Sigmoid colon (tissue), 7 donors: ENCODE measurements around the gene NUDT21. TPM values are rescaled to one million over a fixed set of nuclear protein-coding genes. Genes with fewer than 3 reads are reported as not detected.
"Not testable (repeated sequence)": the region's sequence is repeated elsewhere in the genome, so short reads cannot be mapped to it uniquely, and the experiment has no call there.

Experiments
- DNase-seq: peaks from one replicate; pipeline ENCODE4 v3.0.0-alpha.2; 2019
- H3K27ac ChIP-seq, 4 donors: fragments of 200-600 bp; sonication (generic); one replicate each; pipeline ENCODE4 v1.5.1; 2016 to 2019; ENCODE audit warnings: mild to moderate bottlenecking in 1 of 4
- H3K27me3 ChIP-seq, 3 donors: fragments of 200-600 bp; sonication (generic); one replicate each; pipeline ENCODE4 v1.5.1; 2019; ENCODE audit warnings: mild to moderate bottlenecking in 1 of 3
- H3K36me3 ChIP-seq, 4 donors: fragments of 200-600 bp; sonication (generic); one replicate each; pipeline ENCODE4 v1.5.1; 2016 to 2019
- H3K4me1 ChIP-seq, 4 donors: fragments of 200-600 bp; sonication (generic); one replicate each; pipeline ENCODE4 v1.5.1; 2017 to 2019
- H3K4me3 ChIP-seq, 4 donors: fragments of 200-600 bp; sonication (generic); one replicate each; pipeline ENCODE4 v1.5.1; 2017 to 2019; ENCODE audit warnings: mild to moderate bottlenecking in 2 of 4, moderate library complexity in 1 of 4
- H3K9me3 ChIP-seq, 4 donors: fragments of 200-600 bp in 3 of 4; sonication (generic) in 3 of 4; one replicate each; pipeline versions ENCODE4 v1.5.1 to v1.6.1; 2013 to 2019
- CTCF ChIP-seq, 4 experiments: fragments of 450-650 bp in 3 of 4; fragments of 200-600 bp in 1 of 4; IDR thresholded peaks; one replicate each; pipeline ENCODE4 v1.5.1; 2016 to 2019; ENCODE audit warnings: antibody characterized with exemption in 4 of 4, mild to moderate bottlenecking in 3 of 4, moderate library complexity in 2 of 4
- EP300 ChIP-seq, 4 donors: sonication (generic); formaldehyde crosslinking; IDR thresholded peaks; one replicate each; pipeline ENCODE4 v1.6.1; 2017; ENCODE audit warnings: antibody characterized with exemption in 4 of 4
- POLR2A ChIP-seq, 2 donors: fragments of 450-650 bp; IDR thresholded peaks; one replicate each; pipeline ENCODE4 v1.6.1; 2016; ENCODE audit warnings: antibody characterized with exemption in 2 of 2, mild to moderate bottlenecking in 2 of 2, moderate library complexity in 2 of 2
- POLR2AphosphoS5 ChIP-seq, 4 donors: sonication (generic); formaldehyde crosslinking; IDR thresholded peaks; one replicate each; pipeline ENCODE4 v1.6.1; 2017; ENCODE audit warnings: antibody characterized with exemption in 4 of 4
- WGBS, 2 donors: extraction: QIAGEN DNeasy Blood & Tissue Kit; methylation state at CpG; one replicate each; pipeline ENCODE4 v1.1.7; 2013; 5-methylcytosine and 5-hydroxymethylcytosine counted together
- intact Hi-C: fragments of 100-400 bp; cut with DNase I; formaldehyde crosslinking; loops from one replicate; pipeline ENCODE4 v1.15.1; 2023
- polyA plus RNA-seq, 3 donors: library from polyadenylated mRNA; stranded (reverse); fragments of 200-250 nt; gene quantifications; one replicate each; pipeline ENCODE4 v1.2.3, GENCODE V29; 2013
- total RNA-seq, 4 donors: library from RNA; depleted of rRNA; stranded (reverse); fragments of >200 nt; gene quantifications; one replicate each; pipeline ENCODE4 v1.1.0, GENCODE V29; 2016
- donor health status: healthy with polysubstance abuse.
- donor health status: Bipolar disorder and iron deficiency.
- donor health status: healthy.

NUDT21 gene
- total and polyA plus RNA-seq, 7 donors: 33.0 to 51.7 (median 44.1) TPM

- 95 to 98% methylated on average over 4 of the region's 4 CpGs for WGBS, 2 donors
- intact Hi-C loops: no loop called here
- DNase-seq: no peak
- H3K27ac ChIP-seq: no peak overlapping the region
- H3K27me3 ChIP-seq: no peaks in the 10 kb centered on the region
- no peak overlapping the region for H3K4me3 ChIP-seq
- peaks cover 0 to 3% (median 0%) of the 10 kb centered on the region in 4 donors for H3K4me1 ChIP-seq
- H3K9me3 ChIP-seq: peaks cover 0 to 9% (median 8%) of the 10 kb centered on the region in 4 donors
- H3K36me3 ChIP-seq: peaks cover 14 to 94% (median 60%) of the 10 kb centered on the region in 4 donors
- TF ChIP-seq POLR2A (IDR thresholded peaks at IDR 0.05) (no peak), POLR2AphosphoS5 (IDR thresholded peaks at IDR 0.05) (no peak), EP300 (IDR thresholded peaks at IDR 0.05) (no peak), CTCF (IDR thresholded peaks at IDR 0.05) (no peak)
These were observed 68.7 kb downstream of the NUDT21 start for GRCh38 chr16:56382459-56382858.

GRCh38 chr16:56380778-56381485 is 70.2 kb downstream of the NUDT21 start:
- H3K27me3 ChIP-seq, H3K4me1 ChIP-seq, DNase-seq, intact Hi-C loops, H3K27ac ChIP-seq, H3K4me3 ChIP-seq, H3K9me3 ChIP-seq: not testable (repeated sequence)
- H3K36me3 ChIP-seq: peaks cover 14 to 84% (median 59%) of the 10 kb centered on the region in 4 donors
- 90 to 91% methylated on average over 3 of the region's 3 CpGs for WGBS, 2 donors

Other genes with a start within 250 kb of the NUDT21 start
- 100 to 1,000 TPM; 111 to 201 (median 149) TPM for gene AMFR, start 25.8 kb downstream of the NUDT21 start, total RNA-seq
- 10 to 100 TPM; 22.4 to 60.0 (median 24.6) TPM for gene AMFR, start 25.8 kb downstream of the NUDT21 start, polyA plus RNA-seq
- 10 to 100 TPM; 13.6 to 34.1 (median 19.7) TPM for gene OGFOD1, start 222 bp upstream of the NUDT21 start, total RNA-seq
- 10 to 100 TPM in 1 of 3 donors, 1 to 10 TPM in 2; 6.6 to 15.8 (median 9.0) TPM for gene OGFOD1, start 222 bp upstream of the NUDT21 start, polyA plus RNA-seq
- 10 to 100 TPM; 40.8 to 74.2 (median 48.0) TPM for gene BBS2, start 68.7 kb upstream of the NUDT21 start, total RNA-seq
- gene BBS2, start 68.7 kb upstream of the NUDT21 start, polyA plus RNA-seq: 10 to 100 TPM; 13.2 to 33.6 (median 25.7) TPM
- not detected for gene MT4, start 113.7 kb upstream of the NUDT21 start, total RNA-seq
- gene MT4, start 113.7 kb upstream of the NUDT21 start, polyA plus RNA-seq: not detected
- gene MT3, start 138.2 kb upstream of the NUDT21 start, total RNA-seq: 1 to 10 TPM in 2 of 4 donors, not detected in 2; 4.3 to 9.6 TPM
- 1 to 10 TPM; 3.5 to 6.0 (median 4.0) TPM for gene MT3, start 138.2 kb upstream of the NUDT21 start, polyA plus RNA-seq
- 100 to 1,000 TPM in 2 of 4 donors, 10 to 100 TPM in 2; 37.5 to 161 (median 96.0) TPM for gene MT2A, start 157.3 kb upstream of the NUDT21 start, total RNA-seq
- 100 to 1,000 TPM; 320 to 968 (median 400) TPM for gene MT2A, start 157.3 kb upstream of the NUDT21 start, polyA plus RNA-seq
- 100 to 1,000 TPM in 2 of 4 donors, 10 to 100 TPM in 2; 96.9 to 295 (median 136) TPM for gene MT1E, start 174.4 kb upstream of the NUDT21 start, total RNA-seq
- gene MT1E, start 174.4 kb upstream of the NUDT21 start, polyA plus RNA-seq: 100 to 1,000 TPM in 2 of 3 donors, 10 to 100 TPM in 1; 82.0 to 813 (median 358) TPM
- 10 to 100 TPM in 2 of 4 donors, 1 to 10 TPM in 2; 3.9 to 40.7 (median 11.0) TPM for gene MT1M, start 181.3 kb upstream of the NUDT21 start, total RNA-seq
- 100 to 1,000 TPM in 1 of 3 donors, 10 to 100 TPM in 2; 12.5 to 106 (median 43.7) TPM for gene MT1M, start 181.3 kb upstream of the NUDT21 start, polyA plus RNA-seq
- 10 to 100 TPM in 2 of 4 donors, not detected in 2; 30.3 to 34.1 TPM for gene MT1A, start 187.3 kb upstream of the NUDT21 start, total RNA-seq
- 10 to 100 TPM; 13.9 to 63.4 (median 29.4) TPM for gene MT1A, start 187.3 kb upstream of the NUDT21 start, polyA plus RNA-seq
- not detected for gene MT1B, start 200.6 kb upstream of the NUDT21 start, total RNA-seq
- not detected for gene MT1B, start 200.6 kb upstream of the NUDT21 start, polyA plus RNA-seq
- 1 to 10 TPM in 3 of 4 donors, under 1 TPM in 1; 0.71 to 3.1 (median 2.6) TPM for gene MT1F, start 206.6 kb upstream of the NUDT21 start, total RNA-seq
- 100 to 1,000 TPM in 1 of 3 donors, 10 to 100 TPM in 1, 1 to 10 TPM in 1; 7.1 to 117 (median 48.1) TPM for gene MT1F, start 206.6 kb upstream of the NUDT21 start, polyA plus RNA-seq
- 10 to 100 TPM in 2 of 4 donors, 1 to 10 TPM in 2; 2.0 to 12.9 (median 7.8) TPM for gene MT1G, start 216.7 kb upstream of the NUDT21 start, total RNA-seq
- 1,000 to 10,000 TPM in 1 of 3 donors, 100 to 1,000 TPM in 1, 10 to 100 TPM in 1; 47.9 to 2,487 (median 601) TPM for gene MT1G, start 216.7 kb upstream of the NUDT21 start, polyA plus RNA-seq
- not detected for gene MT1H, start 218.5 kb upstream of the NUDT21 start, total RNA-seq
- gene MT1H, start 218.5 kb upstream of the NUDT21 start, polyA plus RNA-seq: 100 to 1,000 TPM in 2 of 3 donors, 1 to 10 TPM in 1; 2.0 to 581 (median 133) TPM
- gene MT1X, start 231.1 kb upstream of the NUDT21 start, total RNA-seq: 1,000 to 10,000 TPM in 1 of 4 donors, 100 to 1,000 TPM in 2, 10 to 100 TPM in 1; 90.3 to 1,592 (median 363) TPM
- 100 to 1,000 TPM; 206 to 513 (median 470) TPM for gene MT1X, start 231.1 kb upstream of the NUDT21 start, polyA plus RNA-seq